ENCODE results near the gene SH3GL1.

The SH3GL1 gene

DNA sequence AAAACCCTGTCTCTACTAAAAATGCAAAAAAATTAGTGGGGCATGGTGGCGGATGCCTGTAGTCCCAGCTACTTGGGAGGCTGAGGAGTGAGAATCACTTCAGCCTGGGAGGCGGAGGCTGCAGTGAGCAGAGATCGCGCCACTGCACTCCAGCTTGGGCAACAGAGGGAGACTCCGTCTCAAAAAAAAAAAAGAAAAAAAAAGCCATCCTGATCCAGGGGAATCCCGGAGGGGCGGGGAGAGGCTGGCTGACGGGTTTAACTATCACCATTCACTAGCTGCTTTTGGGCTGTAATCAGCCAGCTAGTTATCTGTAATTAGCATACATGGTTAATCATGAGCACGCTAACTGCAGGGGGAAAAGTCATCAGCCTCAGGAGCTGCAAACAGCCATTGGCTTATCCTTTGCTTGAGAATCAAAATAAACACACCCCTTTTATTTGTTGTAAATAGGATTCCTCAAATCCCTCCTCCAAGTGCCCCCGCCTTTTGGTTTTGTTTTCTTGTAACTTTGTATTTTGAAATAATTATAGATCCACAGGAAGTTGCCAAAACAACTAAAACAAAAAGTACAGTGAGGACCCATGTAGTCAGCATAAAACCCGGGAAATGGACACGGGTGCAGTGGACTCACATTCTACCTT is 86.4 kb downstream of the SH3GL1 start:
- no peak for DNase-seq (ENCODE audit: low spot score)
